ENCODE data around the gene AARS1.
"Not testable (repeated sequence)": the region's sequence is repeated elsewhere in the genome, so short reads cannot be mapped to it uniquely, and the experiment has no call there.

AARS1 gene

DNA sequence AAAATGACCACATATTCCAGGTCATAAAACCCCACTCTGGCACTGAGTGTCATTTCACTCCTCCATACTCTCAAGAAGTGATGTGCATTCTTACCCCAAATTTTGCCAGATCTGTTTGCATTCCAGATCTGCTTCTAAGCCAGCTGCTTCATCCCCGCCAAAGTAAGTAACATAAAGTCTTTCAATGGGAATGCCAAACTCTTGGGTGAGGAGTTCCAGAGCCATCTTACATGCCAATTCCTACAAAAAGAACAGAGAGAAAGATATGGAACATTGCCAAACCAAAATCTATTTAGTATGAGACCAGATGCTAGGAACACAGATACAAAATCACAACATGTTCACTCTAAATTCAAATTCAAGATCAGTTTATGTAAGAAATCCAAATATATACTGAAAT is 12.9 kb downstream of the AARS1 start:
- H3K4me1 Mint-ChIP-seq: no peaks in the 10 kb centered on the region
- H3K9me3 Mint-ChIP-seq: no peaks in the 10 kb centered on the region
- H3K27me3 Mint-ChIP-seq (ENCODE audit: low read depth): no peaks in the 10 kb centered on the region
- no peak overlapping the region for H3K27ac Mint-ChIP-seq
- TF ChIP-seq, protein P1, sequence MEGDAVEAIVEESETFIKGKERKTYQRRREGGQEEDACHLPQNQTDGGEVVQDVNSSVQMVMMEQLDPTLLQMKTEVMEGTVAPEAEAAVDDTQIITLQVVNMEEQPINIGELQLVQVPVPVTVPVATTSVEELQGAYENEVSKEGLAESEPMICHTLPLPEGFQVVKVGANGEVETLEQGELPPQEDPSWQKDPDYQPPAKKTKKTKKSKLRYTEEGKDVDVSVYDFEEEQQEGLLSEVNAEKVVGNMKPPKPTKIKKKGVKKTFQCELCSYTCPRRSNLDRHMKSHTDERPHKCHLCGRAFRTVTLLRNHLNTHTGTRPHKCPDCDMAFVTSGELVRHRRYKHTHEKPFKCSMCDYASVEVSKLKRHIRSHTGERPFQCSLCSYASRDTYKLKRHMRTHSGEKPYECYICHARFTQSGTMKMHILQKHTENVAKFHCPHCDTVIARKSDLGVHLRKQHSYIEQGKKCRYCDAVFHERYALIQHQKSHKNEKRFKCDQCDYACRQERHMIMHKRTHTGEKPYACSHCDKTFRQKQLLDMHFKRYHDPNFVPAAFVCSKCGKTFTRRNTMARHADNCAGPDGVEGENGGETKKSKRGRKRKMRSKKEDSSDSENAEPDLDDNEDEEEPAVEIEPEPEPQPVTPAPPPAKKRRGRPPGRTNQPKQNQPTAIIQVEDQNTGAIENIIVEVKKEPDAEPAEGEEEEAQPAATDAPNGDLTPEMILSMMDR (IDR thresholded peaks at IDR 0.05; ENCODE audit: unreplicated experiment in 3 of 3): no peak
- H3K36me3 Mint-ChIP-seq (ENCODE audit: low read depth): peaks cover 71% of the 10 kb centered on the region
- no peak overlapping the region for H3K4me3 Mint-ChIP-seq

DNA sequence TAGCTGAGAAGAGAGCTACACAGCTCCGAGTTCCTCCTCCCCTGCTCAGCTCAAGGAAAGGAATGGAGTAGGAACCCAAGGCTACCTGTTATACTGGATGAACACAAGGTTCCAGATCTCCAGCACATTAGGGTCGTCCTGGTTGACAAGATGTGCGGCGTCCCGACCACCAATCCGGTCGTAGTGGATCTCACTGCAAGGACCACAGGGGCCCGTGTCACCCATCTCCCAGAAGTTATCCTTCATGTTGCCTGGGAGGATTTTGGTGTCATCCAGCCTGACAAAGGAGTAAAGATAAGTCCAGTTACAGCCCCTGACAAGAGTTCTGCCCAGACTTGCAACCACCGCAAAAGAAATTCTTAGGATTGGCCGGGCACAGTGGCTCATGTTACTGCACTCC is 17.6 kb downstream of the AARS1 start:
- Mint-ChIP-seq H3K4me1 (no peaks in the 10 kb centered on the region), H3K4me3 (no peak overlapping the region), H3K27ac (no peak overlapping the region)

DNA sequence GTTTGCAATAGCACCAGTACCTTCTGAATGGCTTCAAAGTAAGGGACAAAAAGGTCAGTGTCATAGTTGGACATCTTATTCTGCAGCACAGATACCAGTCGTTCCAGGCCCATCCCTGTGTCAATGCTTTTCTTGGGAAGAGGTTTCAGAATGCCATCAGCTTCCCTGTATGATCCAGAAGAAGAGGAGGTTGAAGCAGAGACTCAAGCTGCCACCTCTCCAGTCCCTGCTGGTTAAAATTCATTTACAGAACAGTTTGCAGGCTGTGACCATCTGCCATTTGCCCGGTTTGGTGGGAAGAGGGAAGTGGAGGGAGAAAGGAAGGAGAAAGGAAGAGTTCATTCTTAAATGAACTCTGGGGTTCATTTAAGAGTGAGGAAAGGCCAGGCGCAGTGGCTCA is 19.1 kb downstream of the AARS1 start:
- H3K36me3 Mint-ChIP-seq (ENCODE audit: low read depth): peaks cover 74% of the 10 kb centered on the region
- TF ChIP-seq, protein P1 (IDR thresholded peaks at IDR 0.05; ENCODE audit: unreplicated experiment in 3 of 3): no peak
- H3K27ac Mint-ChIP-seq: no peak overlapping the region
- no peaks in the 10 kb centered on the region for H3K9me3 Mint-ChIP-seq
- H3K4me1 Mint-ChIP-seq: no peaks in the 10 kb centered on the region
- H3K27me3 Mint-ChIP-seq (ENCODE audit: low read depth): no peaks in the 10 kb centered on the region
- no peak overlapping the region for H3K4me3 Mint-ChIP-seq

More for the DNA sequence above, 17.6 kb downstream of the AARS1 start:
- Mint-ChIP-seq H3K27me3 (ENCODE audit: low read depth) (no peaks in the 10 kb centered on the region), H3K36me3 (ENCODE audit: low read depth) (peaks cover 73% of the 10 kb centered on the region), H3K9me3 (no peaks in the 10 kb centered on the region)
- TF ChIP-seq, protein P1 (IDR thresholded peaks at IDR 0.05; ENCODE audit: unreplicated experiment in 3 of 3): no peak

DNA sequence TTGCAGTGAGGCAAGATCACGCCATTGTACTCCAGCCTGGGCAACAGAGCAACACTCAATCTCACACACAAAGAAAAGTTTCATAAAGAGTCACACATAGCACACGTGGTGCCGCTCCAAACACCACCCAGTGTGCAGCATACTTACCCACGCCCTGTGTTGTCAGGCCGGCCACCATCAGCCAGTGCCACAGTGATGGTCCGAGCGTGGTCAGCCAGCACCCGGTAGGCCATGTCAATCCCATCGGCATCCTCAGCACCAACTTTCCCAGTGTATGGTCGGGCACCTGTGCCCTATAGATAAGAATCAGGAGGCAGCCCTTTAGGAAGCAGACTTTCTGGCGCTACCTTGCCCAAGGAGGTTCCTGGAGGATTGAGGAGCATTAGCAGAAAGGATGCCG is 19.8 kb downstream of the AARS1 start:
- Mint-ChIP-seq H3K9me3 (no peaks in the 10 kb centered on the region), H3K4me3 (no peak overlapping the region), H3K27ac (no peak overlapping the region), H3K36me3 (ENCODE audit: low read depth) (peaks cover 74% of the 10 kb centered on the region), H3K4me1 (no peaks in the 10 kb centered on the region), H3K27me3 (ENCODE audit: low read depth) (no peaks in the 10 kb centered on the region)
- TF ChIP-seq, protein P1 (IDR thresholded peaks at IDR 0.05; ENCODE audit: unreplicated experiment in 3 of 3): no peak

DNA sequence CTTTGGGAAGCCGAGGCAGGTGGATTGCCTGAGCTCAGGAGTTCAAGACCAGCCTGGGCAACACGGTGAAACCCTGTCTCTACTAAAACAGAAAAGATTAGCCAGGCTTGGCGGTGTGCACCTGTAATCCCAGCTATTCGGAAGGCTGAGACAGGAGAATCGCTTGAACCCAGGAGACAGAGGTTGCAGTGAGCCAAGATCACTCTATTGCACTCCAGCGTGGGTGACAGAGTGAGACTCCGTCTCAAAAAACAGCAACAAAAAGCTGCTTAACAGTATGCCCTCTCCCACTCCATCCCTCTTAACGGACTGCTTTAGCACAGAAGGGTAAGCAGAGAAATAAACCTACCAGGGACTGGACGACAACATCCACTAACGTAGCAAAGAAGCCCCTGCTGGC is 21.4 kb downstream of the AARS1 start:
- H3K27ac Mint-ChIP-seq, H3K4me1 Mint-ChIP-seq, H3K4me3 Mint-ChIP-seq: not testable (repeated sequence)

DNA sequence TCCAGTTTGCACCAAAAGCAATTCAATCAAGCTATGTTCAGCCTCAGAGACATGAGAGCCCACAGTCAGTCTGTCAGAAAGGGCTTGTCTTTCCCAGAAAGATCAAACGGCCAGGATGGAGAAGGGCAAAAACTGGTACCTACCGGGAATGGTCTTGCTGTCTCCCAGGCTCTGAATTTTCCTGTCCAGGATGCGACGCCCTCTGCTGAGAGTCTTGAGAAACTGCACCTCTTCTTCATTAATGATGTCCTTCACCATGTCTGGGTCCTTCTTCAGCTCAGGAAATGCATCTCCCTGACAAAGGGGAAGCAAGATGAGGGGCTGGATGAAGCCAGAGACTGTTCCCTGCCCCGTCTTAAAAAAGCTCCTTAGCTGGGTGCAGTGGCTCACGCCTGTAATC is 21.8 kb downstream of the AARS1 start:
- Mint-ChIP-seq H3K4me3 (no peak overlapping the region), H3K4me1 (no peaks in the 10 kb centered on the region), H3K9me3 (no peaks in the 10 kb centered on the region), H3K27me3 (ENCODE audit: low read depth) (no peaks in the 10 kb centered on the region), H3K36me3 (ENCODE audit: low read depth) (peaks cover 69% of the 10 kb centered on the region), H3K27ac (no peak overlapping the region)
- TF ChIP-seq, protein P1 (IDR thresholded peaks at IDR 0.05; ENCODE audit: unreplicated experiment in 3 of 3): peak; percentile 41 to 57 (median 43)

More for the DNA sequence above, 21.4 kb downstream of the AARS1 start:
- not testable (repeated sequence) for H3K9me3 Mint-ChIP-seq; H3K27me3 Mint-ChIP-seq (ENCODE audit: low read depth)
- H3K36me3 Mint-ChIP-seq (ENCODE audit: low read depth): peaks cover 71% of the 10 kb centered on the region

DNA sequence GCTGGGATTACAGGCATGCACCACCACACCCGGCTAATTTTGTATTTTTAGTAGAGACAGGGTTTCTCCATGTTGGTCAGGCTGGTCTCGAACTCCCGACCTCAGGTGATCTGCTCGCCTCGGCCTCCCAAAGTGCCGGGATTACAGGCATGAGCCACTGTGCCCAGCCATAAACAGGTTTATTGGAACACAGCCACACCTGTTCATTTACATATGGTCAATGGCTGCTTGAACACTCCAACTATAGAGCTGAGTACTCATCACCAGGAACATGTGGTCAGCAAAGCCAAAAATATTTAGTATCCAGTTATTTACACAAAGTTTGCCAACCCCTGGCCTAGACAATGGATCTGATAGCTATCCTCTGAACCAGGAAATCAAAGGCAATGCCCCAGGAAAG is 29.4 kb downstream of the AARS1 start:
- not testable (repeated sequence) for H3K4me3 Mint-ChIP-seq; H3K9me3 Mint-ChIP-seq; H3K27me3 Mint-ChIP-seq (ENCODE audit: low read depth); H3K4me1 Mint-ChIP-seq; H3K27ac Mint-ChIP-seq
- peaks cover 62% of the 10 kb centered on the region for H3K36me3 Mint-ChIP-seq (ENCODE audit: low read depth)

Measured in nephron (organoid).